Neural cell (in vitro differentiated cells): ENCODE data around the gene TBC1D23. TPM values are rescaled to one million over a fixed set of nuclear protein-coding genes. Genes with fewer than 3 reads are reported as not detected.

Experiments
- H2AFZ ChIP-seq: fragments of 200-600, 300-800 bp; sonication (generic), shearing (Covaris generic); 2 replicates; pipeline ENCODE4 v1.6.0; 2014; ENCODE audit warnings: low read depth, mild to moderate bottlenecking, antibody characterized with exemption, low read length, moderate library complexity
- H3F3A ChIP-seq: fragments of 200-600 bp; shearing (Covaris generic); 2 replicates; pipeline ENCODE4 v1.6.1; 2016; ENCODE audit warnings: mild to moderate bottlenecking, moderate library complexity, mixed read lengths, antibody characterized with exemption, low read length; ENCODE audit not compliant: insufficient read depth, poor library complexity, severe bottlenecking
- H3K27ac ChIP-seq: fragments of 200-600, 300-800 bp; sonication (generic), shearing (Covaris generic); 2 replicates; pipeline ENCODE4 v1.5.1; 2014; ENCODE audit warnings: mild to moderate bottlenecking, low read length, moderate library complexity
- H3K27me3 ChIP-seq: fragments of 300-800, 200-600 bp; sonication (generic), shearing (Covaris generic); 2 replicates; pipeline ENCODE4 v1.6.0; 2014; ENCODE audit warnings: mild to moderate bottlenecking, low read depth, low read length, moderate library complexity; ENCODE audit not compliant: insufficient read depth
- H3K36me3 ChIP-seq: fragments of 300-800, 200-600 bp; sonication (generic), shearing (Covaris generic); 2 replicates; pipeline ENCODE4 v1.5.1; 2014; ENCODE audit warnings: mild to moderate bottlenecking, antibody characterized with exemption, low read length, moderate library complexity; ENCODE audit not compliant: insufficient read depth
- H3K4me2 ChIP-seq: fragments of 300-800, 200-600 bp; sonication (generic), shearing (Covaris generic); 2 replicates; pipeline ENCODE4 v1.6.0; 2014; ENCODE audit warnings: mild to moderate bottlenecking, low read length
- H3K4me3 ChIP-seq: fragments of 300-800, 200-600 bp; sonication (generic), shearing (Covaris generic); 2 replicates; pipeline ENCODE4 v1.5.1; 2014; ENCODE audit warnings: mild to moderate bottlenecking, low read length, moderate library complexity
- H3K79me2 ChIP-seq: fragments of 200-600 bp; shearing (Covaris generic); replicated peaks from 2 replicates; pipeline ENCODE4 v1.6.0; 2014; ENCODE audit warnings: mild to moderate bottlenecking, low read length, moderate library complexity; ENCODE audit not compliant: insufficient read depth
- H3K9ac ChIP-seq: fragments of 300-800, 200-600 bp; sonication (generic), shearing (Covaris generic); 2 replicates; pipeline ENCODE4 v1.6.1; 2016; ENCODE audit warnings: mild to moderate bottlenecking, low read length, mixed read lengths
- H3K9me2 ChIP-seq: fragments of 200-600 bp; shearing (Covaris generic); 2 replicates; pipeline ENCODE4 v1.6.1; 2016; ENCODE audit warnings: mild to moderate bottlenecking, low read length, mixed read lengths; ENCODE audit not compliant: insufficient read depth
- H3K9me3 ChIP-seq: fragments of 200-600, 300-800 bp; sonication (generic), shearing (Covaris generic); 2 replicates; pipeline ENCODE4 v1.6.1; 2016; ENCODE audit warnings: mild to moderate bottlenecking, mixed run types, low read length, moderate library complexity, mixed read lengths
- H4K20me1 ChIP-seq: fragments of 200-600 bp; shearing (Covaris generic); 2 replicates; pipeline ENCODE4 v1.6.1; 2016; ENCODE audit warnings: mild to moderate bottlenecking, mixed run types; ENCODE audit not compliant: insufficient read depth
- EP300 ChIP-seq: fragments of 450-650 bp; conservative IDR thresholded peaks from 2 replicates; pipeline ENCODE4 v1.6.1; 2014; ENCODE audit warnings: antibody characterized with exemption, mild to moderate bottlenecking, moderate library complexity; ENCODE audit not compliant: poor library complexity, severe bottlenecking
- EZH2 ChIP-seq: fragments of 200-600, 300-800 bp; shearing (Covaris generic), sonication (generic); IDR thresholded peaks from 2 replicates; pipeline ENCODE4 v1.6.1; 2014; ENCODE audit warnings: antibody characterized with exemption, low read length, borderline replicate concordance, mild to moderate bottlenecking; ENCODE audit not compliant: insufficient read depth, poor library complexity, severe bottlenecking
- MXI1 ChIP-seq: fragments of 450-650 bp; conservative IDR thresholded peaks from 2 replicates; pipeline ENCODE4 v1.6.1; 2014; ENCODE audit warnings: antibody characterized with exemption, mild to moderate bottlenecking; ENCODE audit not compliant: poor library complexity, severe bottlenecking
- POLR2AphosphoS5 ChIP-seq: IDR thresholded peaks from 2 replicates; pipeline ENCODE4 v1.6.1; 2012
- RAD21 ChIP-seq: fragments of 450-650 bp; conservative IDR thresholded peaks from 2 replicates; pipeline ENCODE4 v1.6.1; 2014; ENCODE audit warnings: antibody characterized with exemption, mild to moderate bottlenecking, moderate library complexity
- SMC3 ChIP-seq: fragments of 450-650 bp; conservative IDR thresholded peaks from 2 replicates; pipeline ENCODE4 v1.6.1; 2014; ENCODE audit warnings: antibody characterized with exemption, mild to moderate bottlenecking, moderate library complexity; ENCODE audit not compliant: poor library complexity
- TAF1 ChIP-seq: IDR thresholded peaks from 2 replicates; pipeline ENCODE4 v1.6.1; 2012; ENCODE audit warnings: low read depth
- polyA plus RNA-seq: library from polyadenylated mRNA; depleted of rRNA; stranded (reverse); fragments of >200 nt; gene quantifications from 2 replicates; pipeline ENCODE4 v1.2.3, GENCODE V29; 2014
- TF ChIP-seq, protein P1 (sequence below): IDR thresholded peaks from 2 replicates; pipeline ENCODE4 v1.6.1; 2012; ENCODE audit warnings: borderline replicate concordance
- TF ChIP-seq, protein P2 (sequence below): fragments of 450-650 bp; IDR thresholded peaks from 2 replicates; pipeline ENCODE4 v1.5.1; 2014; ENCODE audit warnings: antibody characterized with exemption, mild to moderate bottlenecking, moderate library complexity; ENCODE audit not compliant: poor library complexity, severe bottlenecking

Gene TBC1D23
- polyA plus RNA-seq, 1 donor from 2014 or later, result 51.3 TPM

DNA sequence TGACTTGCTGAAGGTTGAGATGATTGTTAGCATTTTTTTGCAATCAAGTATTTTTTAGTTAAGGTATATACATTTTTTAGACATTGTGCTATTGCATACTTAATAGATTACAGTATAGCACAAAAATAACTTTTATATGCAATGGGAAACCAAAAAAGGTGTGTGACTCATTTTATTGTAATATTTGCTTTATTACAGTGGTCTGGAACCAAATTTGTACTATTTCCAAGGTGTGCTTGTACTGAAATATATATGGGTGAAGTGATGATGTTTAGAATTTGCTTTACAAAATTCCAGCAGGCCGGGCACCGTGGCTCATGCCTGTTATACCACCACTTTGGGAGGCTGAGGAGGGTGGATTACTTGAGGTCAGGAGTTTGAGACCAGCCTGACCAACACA lies 29.1 kb upstream of the TBC1D23 start:
- Histone ChIP-seq H3K27me3 (no peaks in the 10 kb centered on the region), H2AFZ (no peak overlapping the region), H4K20me1 (no peaks in the 10 kb centered on the region), H3K4me3 (no peak overlapping the region), H3K9me2 (no peaks in the 10 kb centered on the region), H3K4me2 (no peak overlapping the region), H3K27ac (no peak overlapping the region), H3K79me2 (no peaks in the 10 kb centered on the region), H3F3A (no peaks in the 10 kb centered on the region), H3K9me3 (no peaks in the 10 kb centered on the region), H3K36me3 (no peaks in the 10 kb centered on the region), H3K9ac (no peak overlapping the region)
- TF ChIP-seq, protein P1, sequence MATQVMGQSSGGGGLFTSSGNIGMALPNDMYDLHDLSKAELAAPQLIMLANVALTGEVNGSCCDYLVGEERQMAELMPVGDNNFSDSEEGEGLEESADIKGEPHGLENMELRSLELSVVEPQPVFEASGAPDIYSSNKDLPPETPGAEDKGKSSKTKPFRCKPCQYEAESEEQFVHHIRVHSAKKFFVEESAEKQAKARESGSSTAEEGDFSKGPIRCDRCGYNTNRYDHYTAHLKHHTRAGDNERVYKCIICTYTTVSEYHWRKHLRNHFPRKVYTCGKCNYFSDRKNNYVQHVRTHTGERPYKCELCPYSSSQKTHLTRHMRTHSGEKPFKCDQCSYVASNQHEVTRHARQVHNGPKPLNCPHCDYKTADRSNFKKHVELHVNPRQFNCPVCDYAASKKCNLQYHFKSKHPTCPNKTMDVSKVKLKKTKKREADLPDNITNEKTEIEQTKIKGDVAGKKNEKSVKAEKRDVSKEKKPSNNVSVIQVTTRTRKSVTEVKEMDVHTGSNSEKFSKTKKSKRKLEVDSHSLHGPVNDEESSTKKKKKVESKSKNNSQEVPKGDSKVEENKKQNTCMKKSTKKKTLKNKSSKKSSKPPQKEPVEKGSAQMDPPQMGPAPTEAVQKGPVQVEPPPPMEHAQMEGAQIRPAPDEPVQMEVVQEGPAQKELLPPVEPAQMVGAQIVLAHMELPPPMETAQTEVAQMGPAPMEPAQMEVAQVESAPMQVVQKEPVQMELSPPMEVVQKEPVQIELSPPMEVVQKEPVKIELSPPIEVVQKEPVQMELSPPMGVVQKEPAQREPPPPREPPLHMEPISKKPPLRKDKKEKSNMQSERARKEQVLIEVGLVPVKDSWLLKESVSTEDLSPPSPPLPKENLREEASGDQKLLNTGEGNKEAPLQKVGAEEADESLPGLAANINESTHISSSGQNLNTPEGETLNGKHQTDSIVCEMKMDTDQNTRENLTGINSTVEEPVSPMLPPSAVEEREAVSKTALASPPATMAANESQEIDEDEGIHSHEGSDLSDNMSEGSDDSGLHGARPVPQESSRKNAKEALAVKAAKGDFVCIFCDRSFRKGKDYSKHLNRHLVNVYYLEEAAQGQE, result no peak

DNA sequence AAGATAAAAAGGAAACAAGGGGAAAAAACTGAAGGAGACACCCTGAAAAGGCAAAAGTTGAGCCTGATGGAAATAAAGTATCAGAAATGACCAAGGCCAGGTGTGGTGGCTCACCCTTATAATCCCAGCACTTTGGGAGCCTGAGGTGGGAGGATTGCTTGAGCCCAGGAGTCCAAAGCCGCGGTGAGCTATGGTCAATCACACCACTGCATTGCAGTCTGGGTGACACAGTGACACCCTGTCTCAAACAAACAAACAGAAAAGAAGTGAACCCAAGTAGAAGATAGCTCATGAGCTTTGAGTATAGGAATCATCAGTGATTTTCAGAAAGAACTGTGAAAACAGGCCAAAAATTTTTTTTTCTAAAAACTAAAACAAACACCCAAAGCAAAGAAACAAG lies 26.4 kb upstream of the TBC1D23 start:
- Histone ChIP-seq H3K27ac (no peak overlapping the region), H3K9me3 (no peaks in the 10 kb centered on the region), H3K27me3 (no peaks in the 10 kb centered on the region), H3K79me2 (no peaks in the 10 kb centered on the region), H3K36me3 (no peaks in the 10 kb centered on the region), H3F3A (no peaks in the 10 kb centered on the region), H3K9me2 (no peaks in the 10 kb centered on the region), H2AFZ (no peak overlapping the region), H4K20me1 (no peaks in the 10 kb centered on the region), H3K4me3 (no peak overlapping the region), H3K4me2 (no peak overlapping the region), H3K9ac (no peak overlapping the region)
- no peak for TF ChIP-seq RAD21
- TF ChIP-seq, protein P1, result no peak
- no peak for TF ChIP-seq EP300
- no peak for TF ChIP-seq EZH2
- no peak for TF ChIP-seq SMC3
- TF ChIP-seq TAF1, result no peak
- no peak for TF ChIP-seq POLR2AphosphoS5
- TF ChIP-seq MXI1, result no peak
- TF ChIP-seq, protein P2, sequence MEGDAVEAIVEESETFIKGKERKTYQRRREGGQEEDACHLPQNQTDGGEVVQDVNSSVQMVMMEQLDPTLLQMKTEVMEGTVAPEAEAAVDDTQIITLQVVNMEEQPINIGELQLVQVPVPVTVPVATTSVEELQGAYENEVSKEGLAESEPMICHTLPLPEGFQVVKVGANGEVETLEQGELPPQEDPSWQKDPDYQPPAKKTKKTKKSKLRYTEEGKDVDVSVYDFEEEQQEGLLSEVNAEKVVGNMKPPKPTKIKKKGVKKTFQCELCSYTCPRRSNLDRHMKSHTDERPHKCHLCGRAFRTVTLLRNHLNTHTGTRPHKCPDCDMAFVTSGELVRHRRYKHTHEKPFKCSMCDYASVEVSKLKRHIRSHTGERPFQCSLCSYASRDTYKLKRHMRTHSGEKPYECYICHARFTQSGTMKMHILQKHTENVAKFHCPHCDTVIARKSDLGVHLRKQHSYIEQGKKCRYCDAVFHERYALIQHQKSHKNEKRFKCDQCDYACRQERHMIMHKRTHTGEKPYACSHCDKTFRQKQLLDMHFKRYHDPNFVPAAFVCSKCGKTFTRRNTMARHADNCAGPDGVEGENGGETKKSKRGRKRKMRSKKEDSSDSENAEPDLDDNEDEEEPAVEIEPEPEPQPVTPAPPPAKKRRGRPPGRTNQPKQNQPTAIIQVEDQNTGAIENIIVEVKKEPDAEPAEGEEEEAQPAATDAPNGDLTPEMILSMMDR, result no peak
